ENCODE measurements around the gene HOXC5.

Gene HOXC5

DNA sequence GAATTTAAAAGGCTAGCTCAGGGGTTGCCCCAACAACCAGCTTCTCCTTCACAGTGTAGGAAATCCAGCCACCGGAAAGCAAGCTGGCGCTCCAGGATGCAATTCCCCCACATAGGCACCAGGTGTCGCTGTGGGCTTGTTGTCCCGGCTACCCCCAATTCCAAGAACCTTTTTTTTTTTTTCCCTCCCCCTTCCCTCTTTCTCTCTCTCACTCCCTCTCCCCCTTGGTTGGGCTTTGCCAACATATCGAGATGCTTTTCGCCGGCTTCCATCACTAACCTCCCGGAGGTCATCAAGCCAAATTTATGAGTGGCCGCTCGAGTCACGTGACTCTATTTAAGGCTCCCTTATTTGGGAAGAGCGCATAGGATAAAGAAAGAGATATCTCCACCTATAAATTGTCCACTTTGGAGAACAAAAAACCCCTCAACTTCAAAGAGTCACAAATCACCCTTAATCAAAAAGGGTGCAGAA, at the start of gene HOXC5:
HOXC5 (plus strand) TSS at position 424 of the 474 bp plus-strand sequence. CDS start 73 bp downstream, outside the sequence.
- DNase-seq (ENCODE audit: low spot score) = peak; percentile 93

DNA sequence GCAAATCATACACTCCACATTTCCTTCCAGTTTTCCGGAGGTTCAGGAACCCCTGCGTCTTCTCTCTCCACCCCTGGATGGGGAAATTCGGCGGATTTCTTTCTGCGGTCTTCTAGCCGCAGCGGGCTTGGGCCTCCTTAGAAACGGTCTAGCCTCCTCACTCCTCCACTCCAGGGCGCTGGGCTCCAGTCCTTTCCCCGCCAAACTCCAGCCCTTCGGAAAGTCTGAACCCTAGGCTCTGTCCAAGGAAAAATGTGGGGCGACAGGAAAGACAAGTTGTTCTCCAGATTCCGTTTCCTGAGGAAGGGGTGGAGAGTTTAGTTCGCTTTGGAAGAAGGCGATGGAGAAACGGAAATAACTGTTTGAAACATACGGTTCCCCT, 49.3 kb upstream of the HOXC5 start:
- no peak for DNase-seq (ENCODE audit: low spot score)

DNA sequence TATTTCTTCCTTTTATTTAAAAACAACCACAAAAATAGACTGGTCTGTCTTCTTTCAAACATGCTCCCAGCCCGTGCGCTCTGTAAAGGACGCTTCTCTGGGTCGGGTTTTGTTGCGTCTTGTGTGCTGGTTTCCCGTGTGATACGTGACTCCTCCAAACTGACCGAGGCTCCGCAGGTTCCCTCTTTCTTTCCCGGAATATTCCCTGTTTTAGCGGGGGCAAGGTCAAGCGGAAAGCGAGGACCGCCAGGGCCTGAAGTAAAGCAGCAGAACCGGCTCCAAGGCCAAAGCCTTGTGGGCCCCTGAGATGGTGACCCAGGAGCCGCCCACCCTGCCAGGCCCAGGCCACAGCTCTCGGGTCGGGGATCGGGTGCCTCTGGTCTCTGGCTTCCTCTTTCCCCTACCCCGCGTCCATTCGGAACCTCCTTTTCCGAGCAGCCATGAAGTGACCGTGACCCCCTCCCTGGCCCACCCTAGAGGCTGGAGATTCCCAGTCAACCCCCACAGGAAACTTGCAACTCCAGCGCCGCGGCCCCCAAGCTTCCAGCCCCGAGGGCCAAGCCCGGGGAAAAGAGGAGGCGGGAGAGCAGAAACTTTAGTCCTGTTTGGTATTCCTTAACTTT, 48.8 kb upstream of the HOXC5 start:
- no peak for DNase-seq (ENCODE audit: low spot score)

DNA sequence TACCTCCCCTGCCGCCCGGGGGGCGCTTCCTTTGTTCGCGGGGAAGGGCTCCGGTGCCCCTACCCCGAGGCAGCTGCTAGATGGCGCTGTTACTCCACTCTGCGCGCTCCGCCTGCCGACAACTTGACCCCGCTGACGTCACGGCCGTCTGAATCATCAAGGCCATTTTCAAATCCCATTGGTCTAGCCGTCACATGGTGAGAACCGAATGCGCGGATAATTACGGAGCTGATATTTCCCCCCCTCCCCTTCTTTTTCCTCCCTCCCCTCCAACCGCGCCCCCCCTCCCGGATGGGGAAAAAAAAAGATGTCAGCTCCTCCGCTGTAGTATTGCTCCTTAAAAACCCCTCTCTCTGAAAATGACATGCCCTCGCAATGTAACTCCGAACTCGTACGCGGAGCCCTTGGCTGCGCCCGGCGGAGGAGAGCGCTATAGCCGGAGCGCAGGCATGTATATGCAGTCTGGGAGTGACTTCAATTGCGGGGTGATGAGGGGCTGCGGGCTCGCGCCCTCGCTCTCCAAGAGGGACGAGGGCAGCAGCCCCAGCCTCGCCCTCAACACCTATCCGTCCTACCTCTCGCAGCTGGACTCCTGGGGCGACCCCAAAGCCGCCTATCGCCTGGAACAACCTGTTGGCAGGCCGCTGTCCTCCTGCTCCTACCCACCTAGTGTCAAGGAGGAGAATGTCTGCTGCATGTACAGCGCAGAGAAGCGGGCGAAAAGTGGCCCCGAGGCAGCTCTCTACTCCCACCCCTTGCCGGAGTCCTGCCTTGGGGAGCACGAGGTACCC, 47.8 kb upstream of the HOXC5 start, which contains the start of gene HOXC10:
HOXC10 (plus strand) TSS at position 246 of the 791 bp plus-strand sequence; CDS start at position 360, 114 bp downstream.
- DNase-seq (ENCODE audit: low spot score) = peak; percentile 96

DNA sequence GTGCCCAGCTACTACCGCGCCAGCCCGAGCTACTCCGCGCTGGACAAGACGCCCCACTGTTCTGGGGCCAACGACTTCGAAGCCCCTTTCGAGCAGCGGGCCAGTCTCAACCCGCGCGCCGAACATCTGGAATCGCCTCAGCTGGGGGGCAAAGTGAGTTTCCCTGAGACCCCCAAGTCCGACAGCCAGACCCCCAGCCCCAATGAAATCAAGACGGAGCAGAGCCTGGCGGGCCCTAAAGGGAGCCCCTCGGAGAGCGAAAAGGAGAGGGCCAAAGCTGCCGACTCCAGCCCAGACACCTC, 47.2 kb upstream of the HOXC5 start:
- no peak for DNase-seq (ENCODE audit: low spot score)

DNA sequence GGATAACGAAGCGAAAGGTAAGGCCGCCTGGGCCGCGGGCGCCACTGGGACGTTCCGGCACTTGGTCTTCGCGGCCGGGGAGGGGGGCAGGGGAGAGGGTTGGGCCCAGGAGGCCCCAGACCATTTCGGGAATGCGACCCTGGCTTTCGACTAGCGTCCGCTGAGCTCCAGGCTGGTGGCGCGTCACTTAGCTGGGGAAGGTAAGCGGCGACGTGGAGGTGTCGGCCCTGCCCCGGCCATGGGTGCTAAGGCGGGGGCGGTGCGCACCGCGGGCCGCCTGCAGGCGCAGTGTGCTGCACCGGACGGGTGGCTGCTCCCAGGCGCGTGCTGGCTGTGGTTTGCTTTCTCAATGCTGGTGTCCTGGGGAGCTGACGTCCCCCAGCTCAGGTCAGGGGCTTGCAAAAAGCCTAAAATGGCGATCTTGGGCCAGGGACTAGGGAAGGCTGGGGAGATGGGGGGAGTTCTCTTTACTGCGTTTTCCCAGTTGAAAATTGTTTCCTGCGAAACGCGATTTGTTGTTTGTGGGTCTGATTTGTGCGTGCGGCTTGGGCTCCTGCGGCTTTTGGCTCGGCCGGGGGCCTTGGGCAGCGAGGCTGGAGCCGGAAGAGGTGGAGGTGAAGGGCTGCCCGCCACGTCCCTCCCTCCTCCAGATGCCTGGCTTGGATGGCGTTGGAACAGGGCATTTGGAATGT, 46.7 kb upstream of the HOXC5 start:
- DNase-seq (ENCODE audit: low spot score) = no peak

DNA sequence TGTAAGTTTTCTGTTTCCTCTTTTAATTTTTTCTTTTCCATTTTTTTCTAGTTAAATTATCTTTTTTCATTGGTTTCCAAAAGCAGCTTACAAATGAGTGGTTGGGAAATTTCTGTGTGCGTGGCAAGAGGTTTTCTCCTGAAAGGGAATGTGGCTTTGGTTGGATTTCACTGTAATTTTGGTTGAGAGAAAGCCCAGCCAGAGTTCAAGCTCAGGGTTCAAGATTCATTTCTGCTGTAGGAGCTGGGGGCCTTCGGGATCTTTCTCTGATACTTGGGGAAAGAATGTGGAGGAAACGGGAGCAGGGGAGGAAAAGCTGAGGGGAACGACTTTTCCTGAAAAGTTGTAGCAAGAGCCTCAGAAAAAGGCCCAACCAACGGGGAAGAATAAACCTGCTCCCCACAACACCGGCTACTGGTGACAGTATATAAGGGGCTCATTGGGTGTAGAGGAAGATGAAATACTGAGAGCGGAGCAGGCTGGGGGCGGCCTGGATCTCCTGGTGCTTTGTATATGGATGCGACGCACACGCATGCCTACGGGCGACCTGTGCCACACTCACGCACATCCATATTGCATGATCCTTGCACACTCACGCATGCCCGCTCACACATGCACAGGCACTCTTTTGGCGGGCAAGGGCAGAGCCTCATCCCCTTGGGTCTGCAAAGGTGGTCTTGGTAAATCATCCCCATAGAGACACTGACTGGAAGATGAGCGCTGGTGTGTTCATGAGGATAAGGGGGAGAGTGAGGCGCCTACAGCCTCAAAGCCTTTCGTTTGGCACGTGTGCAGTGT, 46.0 kb upstream of the HOXC5 start:
- DNase-seq (ENCODE audit: low spot score) = no peak

DNA sequence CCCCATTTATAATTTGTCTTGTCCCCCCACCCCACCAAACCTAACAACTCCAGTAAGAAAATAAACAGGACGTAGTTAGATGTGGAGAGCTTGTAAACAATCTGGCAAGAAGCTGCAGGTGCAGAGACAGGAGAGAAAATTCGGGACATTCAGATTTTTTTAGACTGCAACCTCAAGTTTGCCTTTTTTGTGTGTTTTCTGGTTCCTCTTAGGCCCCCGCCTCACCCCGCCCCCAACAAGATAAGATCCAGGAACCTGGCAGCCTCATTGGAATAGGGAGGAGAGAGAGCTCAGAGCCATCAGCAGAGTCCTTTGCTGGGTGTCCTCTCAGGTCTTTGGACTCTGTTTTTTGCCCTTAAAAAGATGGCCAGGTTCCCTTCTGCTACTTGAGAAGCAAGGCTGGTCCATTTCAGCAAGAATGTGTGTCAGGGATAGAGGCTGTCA, 45.0 kb upstream of the HOXC5 start:
- DNase-seq (ENCODE audit: low spot score) = no peak

DNA sequence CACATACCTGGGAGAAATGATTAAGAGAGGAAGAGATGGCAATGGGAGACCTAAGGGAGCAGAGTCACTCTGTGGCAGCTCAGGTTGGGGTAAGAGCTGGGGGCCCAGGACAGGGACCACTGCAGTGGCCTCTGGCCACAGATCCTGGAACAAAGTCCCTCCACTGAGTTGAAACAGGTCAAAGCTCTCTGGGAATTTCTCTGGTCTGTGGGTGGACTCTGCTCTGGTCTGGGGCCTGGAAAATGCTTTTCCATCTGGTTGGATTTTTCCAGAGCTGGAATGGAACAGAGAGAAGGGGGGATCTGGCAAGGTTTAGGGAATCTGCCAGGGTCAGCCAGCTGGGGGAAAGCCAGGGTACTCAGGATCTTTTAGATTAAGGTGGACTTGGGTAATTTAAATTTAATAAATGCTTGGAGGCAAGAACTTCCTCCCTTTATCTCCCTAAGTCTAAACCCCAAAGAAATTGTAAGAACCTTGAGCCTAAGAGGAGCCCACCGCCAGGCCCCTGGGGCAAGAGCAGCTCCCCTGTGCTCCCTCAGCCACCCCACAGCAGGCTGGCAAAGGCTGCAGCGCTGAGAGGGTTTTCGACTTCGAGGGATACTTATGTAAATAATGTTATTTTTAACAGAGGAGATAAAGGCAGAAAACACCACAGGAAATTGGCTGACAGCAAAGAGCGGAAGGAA, 44.2 kb upstream of the HOXC5 start:
- no peak for DNase-seq (ENCODE audit: low spot score)

DNA sequence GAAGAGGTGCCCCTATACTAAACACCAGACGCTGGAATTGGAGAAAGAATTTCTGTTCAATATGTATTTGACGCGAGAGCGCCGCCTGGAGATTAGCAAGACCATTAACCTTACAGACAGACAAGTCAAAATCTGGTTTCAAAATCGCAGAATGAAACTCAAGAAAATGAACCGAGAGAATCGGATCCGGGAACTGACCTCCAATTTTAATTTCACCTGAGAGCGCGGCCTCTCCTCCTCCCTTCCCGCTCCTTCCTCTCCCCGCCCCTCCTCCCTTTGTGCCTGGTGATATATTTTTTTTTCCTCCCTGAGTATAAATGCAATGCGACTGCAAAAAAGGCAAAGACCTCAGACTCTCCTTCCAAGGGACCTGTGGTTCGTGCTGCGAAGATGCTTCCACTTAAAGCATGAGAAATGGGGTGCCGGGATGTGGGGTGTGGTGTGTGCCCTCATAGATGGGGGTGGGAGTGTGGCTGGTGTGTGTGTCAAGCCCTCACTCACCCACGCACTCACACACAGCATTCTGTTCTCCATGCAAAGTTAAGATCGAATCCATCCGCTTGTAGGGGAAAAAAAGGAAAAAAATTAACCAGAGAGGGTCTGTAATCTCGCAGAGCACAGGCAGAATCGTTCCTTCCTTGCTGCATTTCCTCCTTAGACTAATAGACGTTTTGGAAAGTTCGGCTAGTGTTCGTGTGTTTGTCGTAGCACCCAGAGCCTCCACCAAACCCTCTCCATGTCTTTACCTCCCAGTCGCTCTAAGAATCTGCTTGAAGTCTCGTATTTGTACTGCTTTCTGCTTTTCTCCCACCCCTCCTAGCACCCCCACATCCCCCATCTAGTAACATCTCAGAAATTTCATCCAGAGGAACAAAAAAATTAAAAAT, 43.4 kb upstream of the HOXC5 start:
- no peak for DNase-seq (ENCODE audit: low spot score)

DNA sequence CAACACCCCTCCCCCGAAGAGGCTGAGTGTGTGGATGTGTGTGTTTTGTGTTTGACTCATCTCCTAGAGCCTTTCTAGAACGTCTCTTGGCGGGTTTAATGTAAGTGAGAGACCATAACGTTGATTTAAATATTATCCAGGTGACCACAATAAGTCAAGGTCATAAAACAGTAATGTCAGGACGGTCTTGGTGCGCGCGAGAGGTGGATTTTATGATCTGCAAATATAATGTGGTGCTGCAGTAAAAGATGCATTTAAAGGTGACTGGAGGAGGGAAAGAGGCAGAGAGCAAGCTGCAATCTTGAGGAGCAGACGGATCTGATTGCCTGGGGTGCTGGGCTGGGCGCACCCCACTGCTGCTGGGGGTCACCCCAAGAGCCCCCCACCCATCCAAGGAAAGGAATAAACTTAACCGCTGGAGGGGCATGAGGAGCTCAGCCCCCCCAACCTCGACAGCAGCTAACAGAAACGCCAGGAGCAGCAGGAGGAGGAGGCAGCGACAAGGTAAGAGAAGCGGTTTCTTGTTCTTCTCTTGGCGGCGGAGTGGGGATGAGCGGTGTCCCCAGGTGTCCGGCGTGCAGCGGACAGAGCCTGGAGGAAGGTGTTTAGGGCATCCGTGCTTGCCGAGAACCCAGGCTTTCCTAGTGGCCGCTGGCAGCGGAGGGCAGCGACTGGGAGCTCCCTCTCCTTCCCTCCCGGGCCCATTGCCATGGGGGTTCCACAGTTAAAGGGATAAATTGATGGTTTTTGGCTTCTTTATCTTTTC, 42.4 kb upstream of the HOXC5 start:
- DNase-seq (ENCODE audit: low spot score) = no peak

DNA sequence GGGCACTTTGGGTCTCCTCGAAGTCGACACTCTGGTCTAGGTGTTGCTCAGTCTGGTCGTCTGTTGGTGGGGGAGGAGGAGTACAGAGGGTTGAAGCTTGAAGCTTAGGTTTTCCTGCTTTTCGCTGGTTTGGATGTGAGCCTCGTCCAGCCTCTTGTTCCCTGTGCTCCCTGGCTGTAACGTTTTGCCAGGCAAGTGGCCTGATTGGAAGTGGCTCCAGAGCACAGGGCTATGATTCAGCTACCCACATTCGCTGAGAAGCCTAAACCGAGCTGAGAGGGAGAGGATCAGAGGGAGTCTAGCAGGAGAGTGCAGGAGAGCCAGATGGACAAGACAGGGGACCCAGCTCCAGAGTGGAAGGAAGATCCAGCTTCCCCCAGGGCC, 41.8 kb upstream of the HOXC5 start:
- no peak for DNase-seq (ENCODE audit: low spot score)

DNA sequence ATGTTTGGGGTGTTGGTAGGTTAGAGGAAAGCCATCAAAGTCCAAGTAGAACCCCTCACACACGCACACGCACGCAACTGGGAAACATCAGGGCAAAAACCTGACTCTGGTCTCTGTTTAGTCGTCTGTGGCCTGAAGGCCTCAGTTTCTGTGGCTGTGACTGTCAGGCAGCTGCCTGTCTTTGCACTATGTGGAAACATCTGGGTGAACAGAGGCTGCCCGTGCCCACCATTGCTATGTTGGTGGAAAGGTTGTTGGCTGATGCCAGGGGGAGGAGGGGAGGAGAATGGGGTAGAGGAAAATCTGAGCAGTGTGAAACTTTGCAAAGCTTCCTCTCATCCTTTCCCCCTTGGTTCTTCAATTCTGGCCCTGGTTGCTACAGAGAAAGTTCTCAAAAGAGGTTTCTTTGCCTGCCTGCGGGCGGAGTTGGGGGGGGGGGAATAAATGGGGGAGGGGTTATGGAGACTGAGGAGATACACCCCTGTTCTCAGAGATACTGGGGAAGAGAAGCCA, 40.4 kb upstream of the HOXC5 start:
- no peak for DNase-seq (ENCODE audit: low spot score)

DNA sequence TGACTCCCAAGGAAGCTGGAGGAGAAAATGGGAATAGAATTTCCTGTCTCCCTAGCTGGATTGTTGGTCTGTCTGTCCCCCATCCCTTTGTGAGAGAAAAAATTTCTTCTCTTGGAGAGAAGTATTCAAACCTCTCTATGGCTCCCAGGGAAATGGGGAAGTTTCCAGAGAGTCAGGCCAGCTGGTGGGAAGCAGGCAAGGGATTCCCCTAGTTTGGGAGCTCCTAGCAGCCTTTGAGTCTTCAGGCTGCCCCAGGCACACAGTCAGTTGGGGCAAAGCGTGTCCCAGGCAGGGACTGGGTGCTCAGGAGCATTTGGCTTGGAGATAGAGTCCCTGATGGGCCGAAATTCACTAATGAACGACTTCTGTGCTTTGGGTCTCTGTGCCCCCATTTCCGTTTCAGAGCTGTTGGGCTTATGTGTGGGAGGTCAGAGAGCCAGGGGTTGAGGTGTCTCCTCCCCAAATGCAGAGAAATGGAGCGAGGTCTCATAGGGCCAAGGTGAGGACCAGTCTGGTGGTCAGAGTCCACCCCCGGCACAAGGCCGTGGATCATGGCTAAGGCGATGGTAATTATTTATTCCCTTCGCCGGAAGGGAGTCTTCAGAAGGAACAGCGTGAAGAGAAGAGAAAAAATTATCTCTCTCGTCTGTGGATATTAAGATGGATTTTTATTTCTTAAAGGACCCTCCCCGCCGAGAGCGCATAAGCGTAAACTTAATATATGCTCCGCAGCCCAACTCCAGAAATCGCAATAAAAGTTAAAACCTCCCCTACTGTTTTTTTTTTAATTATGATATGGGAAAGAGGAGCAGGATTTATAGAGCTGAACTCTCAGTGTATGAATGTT, 39.5 kb upstream of the HOXC5 start:
- DNase-seq (ENCODE audit: low spot score) = no peak

DNA sequence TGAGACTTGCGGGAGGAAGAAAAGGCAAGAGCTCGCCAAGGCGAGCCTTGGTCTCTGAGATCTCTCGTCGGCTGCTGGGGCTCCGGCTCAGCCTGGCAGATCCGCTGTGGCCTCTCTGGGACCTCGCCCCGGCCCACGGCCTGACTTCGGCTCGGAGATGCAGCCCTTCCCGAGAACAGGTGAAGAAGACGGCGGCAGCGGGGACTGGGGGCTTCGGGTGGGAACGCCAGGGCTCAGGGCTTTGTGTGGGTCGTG, 38.9 kb upstream of the HOXC5 start:
- no peak for DNase-seq (ENCODE audit: low spot score)

DNA sequence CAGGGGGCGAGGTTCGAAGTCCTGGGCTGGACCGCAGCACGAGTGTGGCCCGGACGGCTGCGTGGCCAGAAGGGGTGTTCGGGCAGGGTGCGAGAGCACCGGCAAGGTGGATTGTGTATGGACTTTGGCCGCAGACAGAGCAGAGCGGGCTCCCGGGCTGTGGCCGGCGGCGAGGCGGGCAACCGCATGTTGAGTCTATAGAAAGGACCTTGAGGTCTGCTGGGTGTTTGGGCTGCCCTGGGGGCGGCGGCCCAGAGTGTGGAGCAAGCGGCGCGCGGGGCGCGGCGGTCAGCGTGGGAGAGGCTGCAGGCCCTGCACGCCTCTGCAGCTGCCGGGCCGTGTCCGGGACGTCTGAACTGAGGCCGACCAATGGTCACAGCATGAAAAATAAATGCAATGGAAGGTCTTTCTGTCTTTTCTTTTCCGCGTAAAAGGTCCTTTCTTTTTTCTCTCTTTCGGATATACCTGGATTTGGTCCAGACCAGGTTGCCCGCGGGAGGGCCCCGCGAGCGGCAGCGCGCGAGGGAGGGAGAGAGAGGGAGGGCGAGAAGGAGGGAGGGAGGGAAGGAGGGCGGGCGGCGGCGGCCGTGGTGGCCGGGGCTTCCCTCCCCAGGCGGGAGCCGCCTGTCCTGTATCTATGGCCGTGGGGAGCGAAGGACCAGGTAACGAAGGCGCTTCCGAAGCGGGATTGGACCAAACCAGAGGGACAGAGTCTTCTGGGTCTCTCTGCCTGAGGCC, 38.4 kb upstream of the HOXC5 start:
- DNase-seq (ENCODE audit: low spot score) = peak; percentile 22

DNA sequence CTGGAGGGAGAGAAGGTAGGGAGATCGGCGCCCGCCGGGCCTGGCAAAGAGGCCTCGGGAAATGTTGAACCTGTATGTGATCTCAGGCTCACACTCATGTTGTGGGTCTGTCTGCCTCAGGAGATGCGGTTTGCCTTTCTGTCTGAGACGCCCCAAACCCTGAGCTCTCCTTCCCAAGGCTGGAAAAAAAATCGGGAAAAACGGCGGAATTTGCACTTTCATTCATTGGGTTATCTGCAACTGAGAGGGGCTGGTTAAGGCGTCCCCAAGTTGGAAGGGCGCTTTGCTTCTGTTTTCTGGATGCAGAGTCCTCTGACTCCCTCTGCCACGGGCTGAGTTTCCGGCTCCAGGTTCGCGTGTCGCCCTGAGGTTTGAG, 37.9 kb upstream of the HOXC5 start:
- no peak for DNase-seq (ENCODE audit: low spot score)
